ENCODE measurements around the gene THAP7.

- no peak for TF ChIP-seq CTCF (IDR thresholded peaks at IDR 0.05)
- TF ChIP-seq EZH2 (IDR thresholded peaks at IDR 0.05; ENCODE audit: borderline replicate concordance, insufficient read depth, low read depth, low read length, poor library complexity, severe bottlenecking): no peak
These were observed 12.4 kb downstream of the THAP7 start for GRCh38 chr22:20989323-20990138.
